ENCODE results near the gene DEFB131A. TPM values are rescaled to one million over a fixed set of nuclear protein-coding genes. Genes with fewer than 3 reads are reported as not detected.
"Not testable (repeated sequence)": the region's sequence is repeated elsewhere in the genome, so short reads cannot be mapped to it uniquely, and the experiment has no call there.

Gene DEFB131A
- total RNA-seq = not detected

GRCh38 chr4:9444114-9444513, at the start of gene DEFB131A:
Gene DEFB131A, plus strand, starts transcription at chr4:9444414. Its CDS starts 120 bp downstream, at chr4:9444534.
- H3K4me3 Mint-ChIP-seq; H3K9me3 Mint-ChIP-seq (ENCODE audit: insufficient read depth); H3K4me1 Mint-ChIP-seq (ENCODE audit: low read depth); CTCF ChIA-PET; H3K27ac Mint-ChIP-seq; DNase-seq; H3K27me3 Mint-ChIP-seq (ENCODE audit: low read depth); ATAC-seq; H3K36me3 Mint-ChIP-seq (ENCODE audit: low read depth); POLR2A ChIA-PET: not testable (repeated sequence)

- ATAC-seq; H3K27ac Mint-ChIP-seq; H3K36me3 Mint-ChIP-seq (ENCODE audit: low read depth); POLR2A ChIA-PET; H3K4me1 Mint-ChIP-seq (ENCODE audit: low read depth); H3K27me3 Mint-ChIP-seq (ENCODE audit: low read depth); CTCF ChIA-PET; H3K9me3 Mint-ChIP-seq (ENCODE audit: insufficient read depth); H3K4me3 Mint-ChIP-seq; DNase-seq: not testable (repeated sequence)
These were observed 38.4 kb upstream of the DEFB131A start for GRCh38 chr4:9405774-9406173.

GRCh38 chr4:9406491-9406890, 37.7 kb upstream of the DEFB131A start:
- H3K4me1 Mint-ChIP-seq (ENCODE audit: low read depth); H3K9me3 Mint-ChIP-seq (ENCODE audit: insufficient read depth); H3K4me3 Mint-ChIP-seq; DNase-seq; H3K27me3 Mint-ChIP-seq (ENCODE audit: low read depth); H3K27ac Mint-ChIP-seq; CTCF ChIA-PET; ATAC-seq; POLR2A ChIA-PET; H3K36me3 Mint-ChIP-seq (ENCODE audit: low read depth): not testable (repeated sequence)

- Mint-ChIP-seq H3K4me1 (ENCODE audit: low read depth) (no peaks in the 10 kb centered on the region), H3K27ac (no peak overlapping the region), H3K36me3 (ENCODE audit: low read depth) (no peaks in the 10 kb centered on the region), H3K4me3 (no peak overlapping the region), H3K27me3 (ENCODE audit: low read depth) (no peaks in the 10 kb centered on the region), H3K9me3 (ENCODE audit: insufficient read depth) (no peaks in the 10 kb centered on the region)
- ChIA-PET POLR2A (no interaction called here), CTCF (no interaction called here)
- ATAC-seq = no peak
- no peak for DNase-seq
These were observed 34.4 kb upstream of the DEFB131A start for GRCh38 chr4:9409793-9410192.

GRCh38 chr4:9421884-9422455, 22.2 kb upstream of the DEFB131A start:
- DNase-seq; ATAC-seq; H3K27ac Mint-ChIP-seq; H3K9me3 Mint-ChIP-seq (ENCODE audit: insufficient read depth); H3K36me3 Mint-ChIP-seq (ENCODE audit: low read depth); H3K4me3 Mint-ChIP-seq; H3K27me3 Mint-ChIP-seq (ENCODE audit: low read depth); H3K4me1 Mint-ChIP-seq (ENCODE audit: low read depth); CTCF ChIA-PET; POLR2A ChIA-PET: not testable (repeated sequence)

GRCh38 chr4:9425916-9426315, 18.3 kb upstream of the DEFB131A start:
- POLR2A ChIA-PET; H3K27ac Mint-ChIP-seq; H3K27me3 Mint-ChIP-seq (ENCODE audit: low read depth); H3K4me1 Mint-ChIP-seq (ENCODE audit: low read depth); DNase-seq; ATAC-seq; H3K36me3 Mint-ChIP-seq (ENCODE audit: low read depth); H3K9me3 Mint-ChIP-seq (ENCODE audit: insufficient read depth); CTCF ChIA-PET; H3K4me3 Mint-ChIP-seq: not testable (repeated sequence)

- DNase-seq; H3K9me3 Mint-ChIP-seq (ENCODE audit: insufficient read depth); H3K4me1 Mint-ChIP-seq (ENCODE audit: low read depth); ATAC-seq; H3K36me3 Mint-ChIP-seq (ENCODE audit: low read depth); H3K27me3 Mint-ChIP-seq (ENCODE audit: low read depth); H3K27ac Mint-ChIP-seq; H3K4me3 Mint-ChIP-seq; POLR2A ChIA-PET; CTCF ChIA-PET: not testable (repeated sequence)
These were observed 14.2 kb upstream of the DEFB131A start for GRCh38 chr4:9430061-9430460.

- H3K27me3 Mint-ChIP-seq (ENCODE audit: low read depth); H3K4me1 Mint-ChIP-seq (ENCODE audit: low read depth); H3K4me3 Mint-ChIP-seq; H3K36me3 Mint-ChIP-seq (ENCODE audit: low read depth); CTCF ChIA-PET; ATAC-seq; H3K27ac Mint-ChIP-seq; POLR2A ChIA-PET; DNase-seq; H3K9me3 Mint-ChIP-seq (ENCODE audit: insufficient read depth): not testable (repeated sequence)
These were observed 10.9 kb upstream of the DEFB131A start for GRCh38 chr4:9433320-9433719.

- CTCF ChIA-PET; ATAC-seq; H3K27ac Mint-ChIP-seq; H3K4me1 Mint-ChIP-seq (ENCODE audit: low read depth); POLR2A ChIA-PET; H3K4me3 Mint-ChIP-seq; H3K9me3 Mint-ChIP-seq (ENCODE audit: insufficient read depth); DNase-seq; H3K27me3 Mint-ChIP-seq (ENCODE audit: low read depth); H3K36me3 Mint-ChIP-seq (ENCODE audit: low read depth): not testable (repeated sequence)
These were observed 7.5 kb upstream of the DEFB131A start for GRCh38 chr4:9436728-9437127.

GRCh38 chr4:9442355-9442754, 1.9 kb upstream of the DEFB131A start:
- ATAC-seq; CTCF ChIA-PET; H3K27ac Mint-ChIP-seq; POLR2A ChIA-PET; H3K4me3 Mint-ChIP-seq; H3K9me3 Mint-ChIP-seq (ENCODE audit: insufficient read depth); H3K4me1 Mint-ChIP-seq (ENCODE audit: low read depth); DNase-seq; H3K36me3 Mint-ChIP-seq (ENCODE audit: low read depth); H3K27me3 Mint-ChIP-seq (ENCODE audit: low read depth): not testable (repeated sequence)

GRCh38 chr4:9444681-9445080, 467 bp downstream of the DEFB131A start:
- H3K27me3 Mint-ChIP-seq (ENCODE audit: low read depth); CTCF ChIA-PET; H3K9me3 Mint-ChIP-seq (ENCODE audit: insufficient read depth); DNase-seq; H3K36me3 Mint-ChIP-seq (ENCODE audit: low read depth); H3K4me1 Mint-ChIP-seq (ENCODE audit: low read depth); POLR2A ChIA-PET; H3K4me3 Mint-ChIP-seq; ATAC-seq; H3K27ac Mint-ChIP-seq: not testable (repeated sequence)

GRCh38 chr4:9452251-9452650, 8.0 kb downstream of the DEFB131A start:
- ATAC-seq; H3K27me3 Mint-ChIP-seq (ENCODE audit: low read depth); H3K9me3 Mint-ChIP-seq (ENCODE audit: insufficient read depth); CTCF ChIA-PET; H3K4me1 Mint-ChIP-seq (ENCODE audit: low read depth); DNase-seq; H3K36me3 Mint-ChIP-seq (ENCODE audit: low read depth); POLR2A ChIA-PET; H3K4me3 Mint-ChIP-seq; H3K27ac Mint-ChIP-seq: not testable (repeated sequence)

GRCh38 chr4:9454284-9454683, 10.1 kb downstream of the DEFB131A start:
- POLR2A ChIA-PET; ATAC-seq; CTCF ChIA-PET; DNase-seq; H3K4me3 Mint-ChIP-seq; H3K9me3 Mint-ChIP-seq (ENCODE audit: insufficient read depth); H3K4me1 Mint-ChIP-seq (ENCODE audit: low read depth); H3K36me3 Mint-ChIP-seq (ENCODE audit: low read depth); H3K27ac Mint-ChIP-seq; H3K27me3 Mint-ChIP-seq (ENCODE audit: low read depth): not testable (repeated sequence)
